GM19372 (cell line): Measurements from ENCODE around the gene KIAA1217.

Experiments
- ATAC-seq: cut with Tn5 transposase; IDR thresholded peaks from one replicate; pipeline ENCODE4 v1.9.1; 2021; ENCODE audit warnings: mild to moderate bottlenecking, low read depth, moderate library complexity; ENCODE audit not compliant: unreplicated experiment

Gene KIAA1217

DNA sequence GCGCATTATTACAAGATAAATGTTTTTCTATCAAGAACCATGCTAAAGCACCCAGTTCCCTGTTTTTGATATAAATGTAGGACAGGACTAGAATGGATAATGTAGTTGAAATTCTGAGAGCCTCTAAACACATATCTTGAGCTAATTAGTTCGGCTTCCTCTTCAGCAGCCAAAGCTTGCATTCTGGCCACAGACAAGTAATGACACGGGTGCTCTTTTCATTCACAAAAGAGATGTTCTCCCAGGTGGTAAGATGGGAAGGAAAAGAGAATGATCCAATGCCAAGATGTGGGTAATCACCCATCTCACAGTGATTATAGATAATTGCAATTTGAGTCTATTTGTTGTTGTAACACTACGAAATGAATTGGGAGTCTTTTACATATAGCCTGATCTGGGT lies 246.5 kb downstream of the KIAA1217 start:
- ATAC-seq: no peak

GRCh38 chr10:24456322-24456721 lies 247.4 kb downstream of the KIAA1217 start:
- ATAC-seq: no peak

DNA sequence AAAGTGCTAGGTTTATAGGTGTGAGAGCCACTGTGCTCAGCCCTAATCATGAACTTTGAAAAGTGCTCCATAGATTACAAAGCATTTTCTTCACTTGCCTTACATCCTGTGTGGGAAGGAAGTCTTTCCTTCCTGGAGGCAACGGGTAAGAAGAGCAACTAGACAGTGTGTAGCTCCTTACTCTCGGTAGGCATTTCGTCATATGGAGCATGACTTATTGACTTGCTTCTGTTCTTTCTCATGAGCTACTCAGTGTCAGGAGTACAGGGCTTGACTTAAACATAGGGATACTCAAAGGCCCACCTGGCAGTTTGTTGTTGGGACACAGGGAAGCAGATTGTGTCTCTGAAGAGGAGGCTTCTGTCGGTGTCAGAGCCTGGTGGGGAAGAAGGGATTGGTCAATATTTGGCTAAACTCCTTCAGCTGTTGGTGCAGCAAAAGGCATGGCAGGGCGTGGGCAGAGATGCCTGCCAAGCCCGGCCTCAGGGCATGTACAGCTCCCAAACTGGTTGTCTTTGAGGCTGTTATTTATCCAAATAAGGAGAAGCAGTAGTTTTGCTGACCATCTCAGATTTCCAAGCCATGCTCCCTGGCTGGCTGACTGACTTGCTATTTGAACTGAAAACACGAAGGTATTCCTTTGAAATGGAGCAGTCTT lies 248.9 kb downstream of the KIAA1217 start:
- ATAC-seq: no peak

GRCh38 chr10:24459836-24460235 lies 250.9 kb downstream of the KIAA1217 start:
- ATAC-seq: no peak

DNA sequence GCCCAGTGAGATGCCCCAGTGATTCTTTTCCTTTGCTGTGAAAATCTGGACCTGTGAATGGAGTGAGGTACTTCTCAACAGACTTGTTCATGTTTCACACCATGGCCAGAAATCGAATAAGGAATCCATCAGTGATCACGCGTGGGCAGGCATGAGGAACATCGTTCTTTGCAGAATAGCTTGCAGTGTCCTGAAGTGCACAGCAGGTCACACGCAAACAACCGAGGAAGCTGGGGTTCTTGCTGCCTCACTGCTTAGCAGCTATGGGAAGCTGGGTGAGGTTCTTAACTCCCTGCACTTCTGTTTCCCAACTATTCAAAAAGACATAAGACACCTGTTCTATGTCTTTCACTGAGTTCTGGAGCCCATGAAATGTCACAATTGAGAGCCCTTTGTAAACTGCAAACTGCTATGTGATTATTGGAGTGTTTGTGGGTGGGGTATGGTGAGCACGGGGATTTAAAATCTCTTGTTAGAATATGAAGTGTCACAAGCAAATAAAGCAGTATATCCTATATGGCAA lies 253.4 kb downstream of the KIAA1217 start:
- no peak for ATAC-seq

DNA sequence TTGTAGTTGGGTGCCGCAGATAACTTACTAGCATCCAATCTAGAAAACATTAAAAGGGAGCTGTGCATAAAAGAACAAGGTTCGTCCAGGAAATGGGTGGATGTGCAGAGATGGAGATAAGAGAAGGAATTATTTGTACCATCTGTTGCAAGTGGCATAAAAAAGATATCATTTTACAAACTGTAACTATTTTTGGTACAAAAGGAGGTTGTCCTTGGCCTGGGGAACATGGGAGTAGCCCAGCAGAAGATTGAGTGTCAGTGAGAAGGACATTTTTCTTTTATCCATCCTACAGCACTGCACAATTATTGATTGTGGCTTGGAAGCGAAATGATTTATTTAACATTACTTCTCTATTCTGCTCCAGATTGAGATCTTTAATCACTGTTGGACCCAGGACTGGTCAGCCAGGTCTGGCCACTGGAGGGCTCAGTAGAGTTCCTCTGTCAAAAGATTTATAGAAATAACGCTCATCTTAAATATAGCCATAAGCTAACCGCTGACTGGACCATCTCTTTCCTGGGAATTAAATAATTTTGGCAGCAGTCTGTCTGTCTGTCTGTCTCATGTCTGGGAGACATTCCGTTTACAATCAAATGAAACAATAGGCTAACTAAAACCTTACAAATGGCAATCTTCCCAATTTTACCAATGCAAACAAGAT lies 254.1 kb downstream of the KIAA1217 start:
- ATAC-seq: no peak

- peak; percentile 66 for ATAC-seq
These were observed 254.9 kb downstream of the KIAA1217 start for GRCh38 chr10:24463611-24464426.

GRCh38 chr10:24465124-24465874 lies 256.4 kb downstream of the KIAA1217 start:
- no peak for ATAC-seq

DNA sequence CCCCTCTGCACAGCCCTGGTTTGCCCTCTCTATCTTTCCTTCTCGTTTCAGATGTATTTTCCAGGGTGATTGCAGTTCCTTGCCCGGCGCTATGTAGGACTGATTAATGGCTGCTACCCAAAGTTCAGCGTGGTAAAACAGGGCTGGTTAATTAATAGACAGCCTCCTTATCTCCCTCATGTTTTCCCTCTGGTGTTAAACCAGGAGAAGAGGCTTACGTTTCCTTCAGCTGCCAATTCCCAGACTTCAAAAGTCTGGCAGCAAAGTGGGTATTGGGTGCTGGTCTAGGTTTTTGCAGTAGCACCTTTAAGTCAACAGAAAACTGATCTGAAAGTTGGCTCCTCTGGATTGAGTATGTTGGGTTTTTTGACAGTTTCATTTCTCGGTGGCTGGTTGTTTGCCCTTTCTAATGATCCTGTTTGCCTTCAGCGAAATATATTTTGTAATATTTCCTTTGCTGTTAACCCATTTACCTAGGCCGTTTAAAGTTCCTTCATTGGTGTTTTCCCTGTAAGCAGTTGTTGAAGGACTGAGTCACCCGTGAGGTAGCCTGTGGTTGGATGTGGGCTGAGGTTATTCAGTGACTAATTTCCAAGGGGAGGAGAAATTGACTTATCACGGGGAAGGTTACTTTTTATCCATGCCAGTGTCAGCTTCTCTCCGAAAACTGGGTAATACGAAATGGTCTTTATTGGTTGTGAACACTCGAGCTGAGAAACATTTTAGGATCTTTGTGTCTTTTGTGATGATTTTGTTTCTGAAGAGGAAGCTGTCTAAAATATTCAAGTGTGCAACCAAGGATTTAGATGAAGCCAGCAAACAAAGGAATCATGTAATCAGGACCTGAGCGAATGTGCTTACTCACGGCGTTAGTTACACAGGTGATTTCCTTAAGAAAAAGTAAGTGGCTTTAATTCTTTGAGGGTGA lies 257.2 kb downstream of the KIAA1217 start:
- peak; percentile 44 for ATAC-seq

GRCh38 chr10:24467136-24467535 lies 258.2 kb downstream of the KIAA1217 start:
- no peak for ATAC-seq

DNA sequence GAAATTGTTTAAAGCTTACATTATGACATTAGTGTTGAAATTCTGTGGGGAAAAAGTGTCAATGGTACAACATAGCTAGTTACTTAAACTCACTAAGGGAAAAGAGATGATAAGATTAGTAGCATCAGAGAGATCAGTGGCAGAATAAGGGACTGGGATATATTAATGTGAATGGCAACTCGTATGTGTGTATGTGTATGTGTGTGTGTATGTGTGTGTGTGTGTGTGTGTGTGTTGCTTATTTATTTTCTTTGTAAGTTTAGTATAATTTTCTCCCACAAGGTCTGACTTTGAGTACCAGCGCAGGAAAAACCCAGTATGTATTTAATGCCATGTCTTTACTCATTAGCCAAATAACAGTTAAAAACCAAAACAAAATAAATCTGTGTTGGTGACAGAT lies 258.7 kb downstream of the KIAA1217 start:
- no peak for ATAC-seq

- ATAC-seq: no peak
These were observed 259.4 kb downstream of the KIAA1217 start for GRCh38 chr10:24468281-24468751.

DNA sequence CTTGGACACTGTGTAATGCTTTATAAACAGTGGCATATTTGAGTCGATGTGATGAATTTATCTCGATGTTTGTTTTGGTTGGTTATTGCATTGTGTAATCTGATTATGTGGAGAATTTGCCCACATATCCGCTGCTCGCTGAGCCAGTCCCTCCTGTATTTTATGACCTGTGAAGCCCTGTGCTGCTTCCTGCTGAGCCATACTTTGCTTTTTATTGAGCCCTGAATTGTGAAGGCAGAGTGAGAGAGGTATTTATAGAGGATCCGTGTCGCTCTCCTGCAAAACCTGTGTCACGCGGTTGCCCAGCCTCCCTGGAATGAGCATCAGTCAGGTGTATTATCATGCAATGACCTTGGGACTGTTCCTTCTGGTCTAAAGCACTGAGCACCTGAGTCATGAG lies 261.1 kb downstream of the KIAA1217 start:
- ATAC-seq: no peak

DNA sequence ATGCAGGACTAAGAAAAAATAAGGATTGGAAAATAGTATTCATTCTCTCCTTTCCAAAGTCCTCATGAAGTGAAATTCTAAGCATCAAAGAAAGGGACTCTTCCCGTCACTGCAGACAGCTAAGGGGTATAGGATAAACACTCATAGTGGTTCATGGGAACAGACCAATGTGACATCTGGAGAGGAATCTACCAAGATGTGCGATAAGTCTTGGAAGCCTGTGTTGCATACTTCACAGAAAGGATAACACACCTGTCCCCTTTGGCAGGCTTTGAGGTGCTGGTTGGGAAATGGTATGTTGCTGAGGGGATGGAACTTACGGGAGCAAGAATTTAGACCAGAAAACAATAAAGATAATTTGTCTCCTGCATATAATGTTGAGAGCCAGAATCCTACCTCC lies 266.7 kb downstream of the KIAA1217 start:
- ATAC-seq: no peak

GRCh38 chr10:24476913-24477701 lies 268.2 kb downstream of the KIAA1217 start:
- ATAC-seq: no peak

GRCh38 chr10:24477915-24478314 lies 269.0 kb downstream of the KIAA1217 start:
- no peak for ATAC-seq

GRCh38 chr10:24479806-24480205 lies 270.9 kb downstream of the KIAA1217 start:
- ATAC-seq: no peak

- ATAC-seq: no peak
These were observed 271.5 kb downstream of the KIAA1217 start for GRCh38 chr10:24480447-24480846.

GRCh38 chr10:24481241-24481640 lies 272.3 kb downstream of the KIAA1217 start:
- ATAC-seq: no peak
